PC-9 (cell line): ENCODE measurements around the gene MASP2. TPM values are rescaled to one million over a fixed set of nuclear protein-coding genes. Genes with fewer than 3 reads are reported as not detected.
"Not testable (repeated sequence)": the region's sequence is repeated elsewhere in the genome, so short reads cannot be mapped to it uniquely, and the experiment has no call there.

Experiments used
- BruUV-seq: library from RNA; stranded (reverse); fragments of 400-500 nt; replicated peaks from 2 replicates; lab custom pipeline; 2021; lab: Mats Ljungman, UMichigan
- CTCF ChIA-PET: fragments of 300-600 bp; sonication (Branson Sonifier 250); formaldehyde crosslinking; loops from one replicate; lab custom pipeline; 2022; ENCODE audit warnings: antibody characterized with exemption; lab: Charles Lee
- POLR2A ChIA-PET: fragments of 300-600 bp; sonication (Branson Sonifier 250); formaldehyde crosslinking; loops from one replicate; lab custom pipeline; 2022; ENCODE audit warnings: antibody characterized with exemption; ENCODE audit not compliant: unreplicated experiment; lab: Charles Lee
- DNase-seq, 2 experiments: peaks; one replicate each; pipeline versions ENCODE4 v3.0.0 to v3.0.0-alpha.2; 2015 to 2022; ENCODE audit warnings: mixed read lengths in 1 of 2
- H2AFZ ChIP-seq: fragments of 200-600 bp; sonication (generic); 2 replicates; pipeline ENCODE4 v1.8.1; 2017; ENCODE audit warnings: antibody characterized with exemption
- H3F3A ChIP-seq: fragments of 200-600 bp; sonication (generic); 2 replicates; pipeline ENCODE4 v1.8.1; 2017; ENCODE audit warnings: antibody characterized with exemption, mild to moderate bottlenecking, low read depth; ENCODE audit not compliant: insufficient read depth
- H3K27ac ChIP-seq: fragments of 200-600 bp; sonication (generic); 2 replicates; pipeline ENCODE4 v1.6.1; 2016; ENCODE audit warnings: mixed run types
- H3K27me3 ChIP-seq: fragments of 200-600 bp; sonication (generic); 2 replicates; pipeline ENCODE4 v1.6.1; 2016; ENCODE audit warnings: low read depth, mixed run types; ENCODE audit not compliant: insufficient read depth
- H3K36me3 ChIP-seq: fragments of 200-600 bp; sonication (generic); 2 replicates; pipeline ENCODE4 v1.6.1; 2016; ENCODE audit warnings: low read depth, mixed run types
- H3K4me1 ChIP-seq: fragments of 200-600 bp; sonication (generic); replicated peaks from 2 replicates; pipeline ENCODE4 v1.6.1; 2016; ENCODE audit warnings: mixed run types; ENCODE audit not compliant: insufficient read depth
- H3K4me2 ChIP-seq: fragments of 200-600 bp; sonication (generic); 2 replicates; pipeline ENCODE4 v1.6.1; 2017; ENCODE audit warnings: mixed run types
- H3K4me3 ChIP-seq: fragments of 200-600 bp; sonication (generic); 2 replicates; pipeline ENCODE4 v1.6.1; 2016; ENCODE audit warnings: mixed run types
- H3K79me2 ChIP-seq: fragments of 200-600 bp; sonication (generic); 2 replicates; pipeline ENCODE4 v1.6.1; 2017; ENCODE audit warnings: low read depth, mixed run types
- H3K9me2 ChIP-seq: fragments of 200-600 bp; sonication (generic); 2 replicates; pipeline ENCODE4 v1.8.1; 2017; ENCODE audit warnings: mild to moderate bottlenecking; ENCODE audit not compliant: insufficient read depth
- H3K9me3 ChIP-seq: fragments of 200-600 bp; sonication (generic); 2 replicates; pipeline ENCODE4 v1.8.1; 2016; ENCODE audit warnings: low read depth; ENCODE audit not compliant: insufficient read depth
- H4K20me1 ChIP-seq: fragments of 200-600 bp; sonication (generic); 2 replicates; pipeline ENCODE4 v1.8.1; 2017; ENCODE audit not compliant: insufficient read depth
- CTCF ChIP-seq: fragments of 200-600 bp; sonication (generic); conservative IDR thresholded peaks from 2 replicates; pipeline ENCODE4 v1.6.1; 2017; ENCODE audit warnings: mixed run types, antibody characterized with exemption, mild to moderate bottlenecking, moderate library complexity
- EZH2 ChIP-seq: fragments of 200-600 bp; sonication (generic); IDR thresholded peaks from 2 replicates; pipeline ENCODE4 v1.8.0; 2017; ENCODE audit warnings: antibody characterized with exemption, low read depth
- intact Hi-C: fragments of 100-400 bp; cut with micrococcal nuclease; formaldehyde crosslinking; loops from one replicate; pipeline ENCODE4 v1.10.0; 2022; ENCODE audit not compliant: unreplicated experiment
- total RNA-seq: library from RNA; stranded (reverse); gene quantifications from 2 replicates; pipeline ENCODE4 v1.2.3, GENCODE V29; 2021

The MASP2 gene
- total RNA-seq, 1 experiment from 2014 or later: not detected

GRCh38 chr1:11078631-11079030, 31.6 kb upstream of the MASP2 start:
- no peaks in the 10 kb centered on the region for H3K9me2 ChIP-seq
- no peak overlapping the region for H3K27ac ChIP-seq
- H3F3A ChIP-seq: no peaks in the 10 kb centered on the region; the same call in 1 of the 2 replicates
- TF ChIP-seq CTCF (no peak), EZH2 (no peak)
- no peak for DNase-seq
- H3K36me3 ChIP-seq: no peaks in the 10 kb centered on the region
- H2AFZ ChIP-seq: no peak overlapping the region
- POLR2A ChIA-PET: no interaction called here
- H3K4me2 ChIP-seq: no peak overlapping the region
- intact Hi-C loops: no loop called here
- no peaks in the 10 kb centered on the region for H3K4me1 ChIP-seq
- no peaks in the 10 kb centered on the region for H3K9me3 ChIP-seq
- H4K20me1 ChIP-seq: no peaks in the 10 kb centered on the region
- BruUV-seq: no TSS peak
- H3K79me2 ChIP-seq: no peaks in the 10 kb centered on the region
- CTCF ChIA-PET: no interaction called here
- no peak overlapping the region for H3K4me3 ChIP-seq
- H3K27me3 ChIP-seq: no peaks in the 10 kb centered on the region

DNA sequence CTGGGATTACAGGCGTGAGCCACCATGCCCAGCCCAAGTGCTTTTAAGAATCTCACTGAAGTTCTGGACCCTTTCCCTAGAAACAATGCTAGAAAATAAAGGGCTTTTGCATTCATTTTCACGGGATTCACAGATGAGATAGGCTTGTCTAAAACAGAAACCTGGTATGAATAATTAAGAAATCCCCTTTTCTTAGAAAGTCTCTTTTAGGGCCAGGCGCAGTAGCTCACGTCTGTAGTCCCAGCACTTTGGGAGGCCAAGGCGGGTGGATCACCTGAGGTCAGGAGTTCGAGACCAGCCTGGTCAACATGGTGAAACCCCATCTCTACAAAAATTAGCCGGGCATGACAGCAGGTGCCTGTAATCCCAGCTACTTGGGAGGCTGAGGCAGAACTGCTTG, 26.4 kb upstream of the MASP2 start:
- H3F3A ChIP-seq, intact Hi-C loops, H3K27me3 ChIP-seq, H3K4me2 ChIP-seq, H3K36me3 ChIP-seq, H3K9me3 ChIP-seq, DNase-seq, H2AFZ ChIP-seq, H3K4me1 ChIP-seq, H4K20me1 ChIP-seq, H3K27ac ChIP-seq, H3K4me3 ChIP-seq, POLR2A ChIA-PET, H3K79me2 ChIP-seq, BruUV-seq, H3K9me2 ChIP-seq: not testable (repeated sequence)
- CTCF ChIA-PET: interaction anchor here (0.9 kb wide), 1 partner anchor 12 kb away, joined by 4 read pairs; no protein-coding TSS in a partner anchor

- POLR2A ChIA-PET: no interaction called here
- TF ChIP-seq EZH2 (no peak), CTCF (no peak)
These were observed 25.3 kb upstream of the MASP2 start for GRCh38 chr1:11072216-11072917.

More at GRCh38 chr1:11072216-11072917, 25.3 kb upstream of the MASP2 start:
- Histone ChIP-seq H3K4me2 (no peak overlapping the region), H3K4me3 (no peak overlapping the region), H2AFZ (no peak overlapping the region), H3K36me3 (no peaks in the 10 kb centered on the region), H3K27ac (no peak overlapping the region), H3K9me3 (no peaks in the 10 kb centered on the region), H3K27me3 (no peaks in the 10 kb centered on the region), H3K9me2 (no peaks in the 10 kb centered on the region), H3K4me1 (no peaks in the 10 kb centered on the region), H3K79me2 (no peaks in the 10 kb centered on the region), H3F3A (no peaks in the 10 kb centered on the region), H4K20me1 (no peaks in the 10 kb centered on the region)
- CTCF ChIA-PET: interaction anchor here (0.9 kb wide), 1 partner anchor 11 kb away, joined by 4 read pairs; no protein-coding TSS in a partner anchor
- intact Hi-C loops: no loop called here
- BruUV-seq: no TSS peak
- DNase-seq: no peak
